ENCODE data around the gene SFT2D3. TPM values are rescaled to one million over a fixed set of nuclear protein-coding genes. Genes with fewer than 3 reads are reported as not detected.

SFT2D3 gene
- total RNA-seq, 2 experiments from 2014 or later, result 3.9 to 4.4 TPM

- DNase-seq, result no peak
Measured at GRCh38 chr2:127705391-127706065, 4.2 kb downstream of the SFT2D3 start.

DNA sequence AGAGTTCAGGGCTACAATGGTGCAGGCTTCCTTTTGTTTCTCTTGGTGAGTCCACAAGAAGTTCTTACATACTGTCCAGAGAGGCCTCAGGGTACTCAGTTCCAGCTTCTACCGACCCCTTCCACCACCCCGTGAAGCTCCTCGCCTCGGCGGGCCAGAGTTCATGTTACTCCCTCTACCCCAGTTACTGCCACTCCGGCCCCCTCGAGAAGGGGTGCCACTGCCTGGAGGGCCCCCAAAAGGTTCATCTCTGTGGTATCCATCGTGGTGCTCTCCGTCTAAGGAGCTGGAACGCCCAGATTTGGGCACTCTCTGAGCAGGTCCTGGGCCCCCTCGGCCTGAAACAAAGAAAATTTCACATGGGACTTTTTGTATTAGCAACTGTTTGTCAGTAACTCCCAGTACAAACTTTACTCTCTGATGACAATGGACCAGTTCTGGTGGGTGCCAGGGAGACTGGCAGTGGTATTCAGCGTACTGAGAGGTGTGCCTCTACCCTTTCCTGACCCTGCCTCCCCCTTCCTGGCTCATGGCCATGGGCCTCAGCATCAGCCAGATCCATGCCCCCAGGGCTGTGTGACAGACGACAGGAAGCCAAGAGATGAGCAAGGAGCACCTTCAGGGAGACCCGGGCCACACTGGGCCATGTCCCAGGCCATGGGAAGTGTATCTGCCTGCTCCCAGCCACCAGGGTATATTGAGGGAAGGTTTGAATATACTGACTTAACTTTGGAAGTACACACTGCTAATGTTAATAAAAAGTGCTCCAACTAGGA lies 5.1 kb downstream of the SFT2D3 start:
- Mint-ChIP-seq H3K4me1 (peaks cover 25% of the 10 kb centered on the region), H3K4me3 (no peak overlapping the region), H3K9me3 (no peaks in the 10 kb centered on the region), H3K27me3 (no peaks in the 10 kb centered on the region), H3K27ac (peak overlapping the region; percentile 72), H3K36me3 (peaks cover 32% of the 10 kb centered on the region)
- DNase-seq, result no peak

More at GRCh38 chr2:127705391-127706065, 4.2 kb downstream of the SFT2D3 start:
- Mint-ChIP-seq H3K27me3 (no peaks in the 10 kb centered on the region), H3K36me3 (peaks cover 36% of the 10 kb centered on the region), H3K4me1 (peaks cover 27% of the 10 kb centered on the region), H3K9me3 (no peaks in the 10 kb centered on the region), H3K27ac (peak overlapping the region; percentile 43), H3K4me3 (no peak overlapping the region)

GRCh38 chr2:127707890-127708648 lies 6.8 kb downstream of the SFT2D3 start:
- H3K27ac Mint-ChIP-seq, result no peak overlapping the region
- H3K36me3 Mint-ChIP-seq, result peaks cover 24% of the 10 kb centered on the region
- H3K4me1 Mint-ChIP-seq, result peaks cover 17% of the 10 kb centered on the region
- H3K9me3 Mint-ChIP-seq, result no peaks in the 10 kb centered on the region
- H3K27me3 Mint-ChIP-seq, result no peaks in the 10 kb centered on the region
- H3K4me3 Mint-ChIP-seq, result no peak overlapping the region
- no peak for DNase-seq

GRCh38 chr2:127709336-127709735 lies 8.0 kb downstream of the SFT2D3 start:
- DNase-seq, result no peak
- Mint-ChIP-seq H3K36me3 (peaks cover 18% of the 10 kb centered on the region), H3K9me3 (no peaks in the 10 kb centered on the region), H3K4me3 (no peak overlapping the region), H3K27ac (no peak overlapping the region), H3K27me3 (no peaks in the 10 kb centered on the region), H3K4me1 (peaks cover 13% of the 10 kb centered on the region)

DNA sequence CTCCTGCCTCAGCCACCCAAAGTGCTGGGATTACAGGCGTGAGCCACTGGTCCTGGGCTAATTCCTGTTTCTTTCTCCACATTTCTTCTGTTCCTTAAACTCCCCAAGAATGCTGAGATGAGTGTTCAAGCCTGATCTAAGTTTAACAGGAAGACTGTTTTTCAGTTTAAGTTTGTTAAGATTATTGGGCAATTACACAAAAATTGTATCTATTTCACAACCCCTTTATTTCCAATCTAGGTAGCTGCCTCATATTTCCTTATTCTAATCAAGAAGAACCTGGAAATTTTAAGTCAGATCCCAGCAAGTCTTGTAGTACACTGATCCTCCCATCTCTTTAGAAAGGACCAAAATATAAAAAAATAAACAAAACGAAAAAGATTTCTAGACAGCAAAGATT lies 11.7 kb downstream of the SFT2D3 start:
- Mint-ChIP-seq H3K4me1 (no peaks in the 10 kb centered on the region), H3K9me3 (no peaks in the 10 kb centered on the region), H3K36me3 (peaks cover 5% of the 10 kb centered on the region), H3K4me3 (no peak overlapping the region), H3K27ac (no peak overlapping the region), H3K27me3 (no peaks in the 10 kb centered on the region)
- DNase-seq, result no peak

DNA sequence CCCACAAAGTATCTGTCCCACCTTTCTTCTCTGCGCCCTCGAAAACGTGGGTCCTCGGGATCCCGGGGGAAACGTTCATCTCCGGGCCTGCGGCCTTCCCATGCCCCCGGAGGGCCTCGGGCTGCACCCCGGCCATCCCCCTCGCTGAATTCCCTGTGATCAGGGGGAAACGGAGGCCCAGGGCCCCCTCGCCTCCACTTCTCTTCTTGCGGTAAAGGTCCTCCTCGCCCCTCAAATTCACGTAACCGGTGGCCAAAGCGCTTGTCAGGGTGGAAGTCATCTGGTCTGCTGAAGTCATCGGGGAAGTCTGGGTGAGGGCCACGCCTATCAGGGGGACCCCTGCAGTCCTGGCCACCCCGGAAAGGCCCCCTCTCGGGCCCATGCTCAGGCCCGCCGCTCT lies 12.3 kb downstream of the SFT2D3 start:
- Mint-ChIP-seq H3K4me1 (no peaks in the 10 kb centered on the region), H3K9me3 (no peaks in the 10 kb centered on the region), H3K36me3 (peaks cover 7% of the 10 kb centered on the region), H3K27me3 (no peaks in the 10 kb centered on the region), H3K4me3 (no peak overlapping the region), H3K27ac (no peak overlapping the region)
- DNase-seq, result no peak

DNA sequence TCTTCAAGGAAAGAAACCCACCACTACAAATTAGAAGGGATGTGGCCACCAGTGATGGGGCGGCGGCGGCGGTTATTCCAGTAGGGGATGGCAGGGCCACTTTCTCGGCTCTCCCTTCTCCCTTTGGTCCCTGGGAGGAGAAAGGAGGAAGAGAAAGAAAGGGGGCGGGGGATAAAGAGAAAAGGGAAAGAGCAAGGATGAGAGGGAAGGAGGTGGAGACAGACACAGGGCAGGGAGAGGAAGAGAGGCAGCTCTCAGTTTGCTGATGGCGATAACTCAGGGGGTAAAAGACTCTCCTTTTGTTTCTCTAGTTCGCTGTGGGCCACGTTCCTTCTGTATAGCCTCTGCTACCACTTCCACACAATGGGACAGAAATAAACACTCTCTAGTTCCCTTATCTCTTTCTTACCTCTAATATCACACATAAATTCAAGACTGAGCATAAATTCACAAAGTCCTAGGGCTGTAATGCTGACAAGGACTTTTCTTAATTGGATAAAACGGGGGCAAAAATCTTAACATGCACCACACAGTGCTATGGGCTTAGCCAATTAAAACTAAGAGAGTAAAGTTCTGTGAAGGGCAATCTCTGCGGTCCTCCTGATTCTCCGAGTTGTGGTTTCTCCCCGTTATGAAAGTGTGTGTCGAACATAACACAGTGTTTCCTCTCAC lies 14.6 kb downstream of the SFT2D3 start:
- DNase-seq, result no peak
- no peak overlapping the region for H3K4me3 Mint-ChIP-seq
- H3K4me1 Mint-ChIP-seq, result no peaks in the 10 kb centered on the region
- peaks cover 21% of the 10 kb centered on the region for H3K36me3 Mint-ChIP-seq
- H3K9me3 Mint-ChIP-seq, result no peaks in the 10 kb centered on the region
- no peaks in the 10 kb centered on the region for H3K27me3 Mint-ChIP-seq
- no peak overlapping the region for H3K27ac Mint-ChIP-seq

DNA sequence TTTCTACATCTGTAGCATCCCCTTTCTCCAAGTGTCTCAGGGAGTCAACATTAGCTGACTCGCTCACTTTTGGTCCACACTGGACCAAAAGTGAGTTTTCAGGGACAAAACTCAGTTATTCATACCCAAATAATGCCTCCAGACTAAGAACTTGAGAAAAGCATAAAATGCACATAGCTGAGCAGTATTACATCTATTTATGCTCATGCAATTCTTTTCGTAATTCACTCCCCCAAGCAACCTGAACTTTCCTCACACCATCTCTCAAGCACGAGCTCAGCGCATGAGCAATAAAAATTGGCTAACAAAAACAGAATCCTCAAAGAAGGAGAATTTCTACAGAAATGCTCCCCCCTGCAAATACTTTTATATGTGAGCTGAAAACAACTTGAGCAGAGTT lies 17.0 kb downstream of the SFT2D3 start:
- no peaks in the 10 kb centered on the region for H3K27me3 Mint-ChIP-seq
- H3K4me3 Mint-ChIP-seq, result no peak overlapping the region
- peaks cover 36% of the 10 kb centered on the region for H3K36me3 Mint-ChIP-seq
- no peaks in the 10 kb centered on the region for H3K9me3 Mint-ChIP-seq
- DNase-seq, result no peak
- H3K27ac Mint-ChIP-seq, result no peak overlapping the region
- H3K4me1 Mint-ChIP-seq, result peaks cover 8% of the 10 kb centered on the region

- peaks cover 37% of the 10 kb centered on the region for H3K36me3 Mint-ChIP-seq
- no peaks in the 10 kb centered on the region for H3K9me3 Mint-ChIP-seq
- no peaks in the 10 kb centered on the region for H3K27me3 Mint-ChIP-seq
- H3K4me1 Mint-ChIP-seq, result peaks cover 8% of the 10 kb centered on the region
- no peak for DNase-seq
- H3K4me3 Mint-ChIP-seq, result no peak overlapping the region
- H3K27ac Mint-ChIP-seq, result no peak overlapping the region
Measured at GRCh38 chr2:127719301-127720218, 18.3 kb downstream of the SFT2D3 start.

DNA sequence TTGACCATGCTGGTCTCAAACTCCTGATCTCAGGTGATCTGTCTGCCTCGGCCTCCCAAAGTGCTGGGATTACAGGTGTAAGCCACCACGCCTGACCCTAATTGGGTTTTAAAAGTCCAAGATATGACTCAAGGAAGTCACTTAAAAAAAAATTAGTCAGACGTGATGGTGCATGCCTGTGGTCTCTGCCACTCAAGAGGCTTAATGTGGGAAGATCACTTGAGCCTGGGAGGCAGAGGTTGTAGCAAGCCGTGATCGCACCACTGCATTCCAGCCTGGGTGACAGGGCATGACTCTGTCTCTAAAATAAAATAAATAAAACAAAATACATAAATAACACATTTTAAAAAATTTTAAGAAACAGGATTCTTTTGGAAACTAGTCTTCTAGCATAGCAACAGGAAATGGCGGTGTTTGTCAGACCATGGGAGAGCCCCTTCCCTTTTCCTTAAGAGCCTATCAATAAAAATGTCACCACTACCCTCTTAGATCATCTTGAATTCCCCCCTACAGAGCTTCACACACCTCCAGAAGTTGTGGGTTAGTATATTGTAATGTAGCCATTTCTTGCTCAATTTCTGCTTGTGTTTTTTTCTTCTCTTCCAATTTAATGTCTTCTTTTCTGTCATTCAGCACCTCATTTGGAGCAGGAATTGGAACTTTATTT lies 20.1 kb downstream of the SFT2D3 start:
- no peak for DNase-seq
- Mint-ChIP-seq H3K4me1 (peaks cover 8% of the 10 kb centered on the region), H3K36me3 (peaks cover 43% of the 10 kb centered on the region), H3K9me3 (no peaks in the 10 kb centered on the region), H3K27me3 (no peaks in the 10 kb centered on the region), H3K4me3 (no peak overlapping the region), H3K27ac (peak overlapping the region; percentile 34)

DNA sequence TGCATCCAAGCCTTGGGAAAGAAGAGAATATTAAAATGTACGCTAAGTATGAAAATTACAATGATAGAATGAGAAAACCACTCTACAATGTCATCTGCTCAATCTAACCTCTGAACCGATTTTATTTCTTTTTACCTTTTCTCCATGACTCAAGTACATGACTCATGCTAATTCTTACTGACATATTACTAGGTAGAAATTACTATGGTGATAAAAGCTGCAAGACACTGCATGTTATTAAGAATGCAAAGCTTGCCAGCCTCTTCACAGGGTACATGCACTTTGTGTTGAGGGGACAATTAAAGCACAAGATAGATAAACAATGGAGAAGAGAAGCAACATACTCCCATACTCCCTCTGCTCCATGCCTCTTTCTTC lies 20.7 kb downstream of the SFT2D3 start:
- Mint-ChIP-seq H3K9me3 (no peaks in the 10 kb centered on the region), H3K36me3 (peaks cover 40% of the 10 kb centered on the region), H3K4me3 (no peak overlapping the region), H3K27ac (peak overlapping the region; percentile 34), H3K4me1 (peaks cover 8% of the 10 kb centered on the region), H3K27me3 (no peaks in the 10 kb centered on the region)
- no peak for DNase-seq

GRCh38 chr2:127722807-127723206 lies 21.5 kb downstream of the SFT2D3 start:
- Mint-ChIP-seq H3K9me3 (no peaks in the 10 kb centered on the region), H3K27ac (no peak overlapping the region), H3K4me1 (peaks cover 8% of the 10 kb centered on the region), H3K27me3 (no peaks in the 10 kb centered on the region), H3K4me3 (no peak overlapping the region), H3K36me3 (peaks cover 40% of the 10 kb centered on the region)
- DNase-seq, result no peak

- H3K27me3 Mint-ChIP-seq, result no peaks in the 10 kb centered on the region
- no peak overlapping the region for H3K27ac Mint-ChIP-seq
- no peak overlapping the region for H3K4me3 Mint-ChIP-seq
- H3K9me3 Mint-ChIP-seq, result no peaks in the 10 kb centered on the region
- DNase-seq, result no peak
- peaks cover 8% of the 10 kb centered on the region for H3K4me1 Mint-ChIP-seq
- H3K36me3 Mint-ChIP-seq, result peaks cover 20% of the 10 kb centered on the region
Measured at GRCh38 chr2:127726158-127726880, 25.0 kb downstream of the SFT2D3 start.

All from activated naive CD8-positive, alpha-beta T cell treated with anti-CD3 and anti-CD28 coated beads for 36 hours (primary cell).